H1 (cell line): ENCODE results near the gene RMDN2. TPM values are rescaled to one million over a fixed set of nuclear protein-coding genes. Genes with fewer than 3 reads are reported as not detected.

Source experiments
- CTCF ChIA-PET: fragments of 300-600 bp; sonication (Branson Sonifier 250); formaldehyde crosslinking; loops from one replicate; lab custom pipeline; 2021; ENCODE audit not compliant: partially characterized antibody; lab: Charles Lee
- POLR2A ChIA-PET: fragments of 300-600 bp; sonication (Branson Sonifier 250); formaldehyde crosslinking; loops from one replicate; lab custom pipeline; 2021; ENCODE audit warnings: inconsistent platforms; ENCODE audit not compliant: partially characterized antibody; lab: Charles Lee
- DNase-seq, 2 experiments: peaks; one replicate each; pipeline versions ENCODE4 v3.0.0 to v3.0.0-alpha.2; 2010 to 2022; ENCODE audit warnings: low spot score in 2 of 2, low read depth in 1 of 2, mixed read lengths in 1 of 2
- FAIRE-seq: peaks from 2 replicates; lab custom pipeline; 2011; peaks lifted over from hg19 to GRCh38; lab: Jason Lieb, UNC
- H2AFZ ChIP-seq: 2 replicates; pipeline ENCODE4 v1.8.1; 2012; ENCODE audit warnings: low read length, inconsistent platforms
- H2AK5ac ChIP-seq: 2 replicates; pipeline ENCODE4 v1.6.1; 2013; ENCODE audit warnings: low read depth, low read length
- H2BK120ac ChIP-seq: replicated peaks from 2 replicates; pipeline ENCODE3; 2013; ENCODE audit warnings: low read depth, low read length, inconsistent platforms
- H2BK12ac ChIP-seq: 2 replicates; pipeline ENCODE4 v1.6.1; 2013; ENCODE audit warnings: low read depth, low read length
- H2BK15ac ChIP-seq: 2 replicates; pipeline ENCODE4 v1.6.1; 2013; ENCODE audit warnings: low read length
- H2BK20ac ChIP-seq: 2 replicates; pipeline ENCODE4 v1.6.1; 2013; ENCODE audit warnings: low read length
- H2BK5ac ChIP-seq: 2 replicates; pipeline ENCODE4 v1.6.1; 2013; ENCODE audit warnings: low read depth, low read length
- H3K14ac ChIP-seq: 2 replicates; pipeline ENCODE4 v1.6.1; 2013; ENCODE audit warnings: inconsistent platforms; ENCODE audit not compliant: insufficient read length
- H3K18ac ChIP-seq: 2 replicates; pipeline ENCODE4 v1.6.1; 2013; ENCODE audit warnings: low read length; ENCODE audit errors: extremely low read depth
- H3K23ac ChIP-seq: 2 replicates; pipeline ENCODE4 v1.6.1; 2013; ENCODE audit warnings: inconsistent platforms; ENCODE audit not compliant: insufficient read length
- H3K23me2 ChIP-seq: 2 replicates; pipeline ENCODE4 v1.6.1; 2013; ENCODE audit warnings: low read depth, low read length
- H3K27ac ChIP-seq: 2 replicates; pipeline ENCODE4 v1.6.1; 2011; ENCODE audit warnings: low read depth, low read length, inconsistent platforms
- H3K27me3 ChIP-seq, 4 experiments: replicated peaks in 1 of 4; 1 replicate in 1 of 4; 2 replicates in 3 of 4; pipeline versions ENCODE4 v1.6.1 to v1.8.1; 2011 to 2013; ENCODE audit warnings: low read length in 3 of 4, mild to moderate bottlenecking in 3 of 4, inconsistent platforms in 2 of 4, mixed read lengths in 2 of 4, moderate library complexity in 1 of 4; ENCODE audit not compliant: control insufficient read depth in 3 of 4, insufficient read depth in 3 of 4; ENCODE audit errors: extremely low read depth in 1 of 4
- H3K36me3 ChIP-seq, 4 experiments: 2 replicates each; pipeline versions ENCODE4 v1.6.1 to v1.8.1; 2011 to 2013; ENCODE audit warnings: mild to moderate bottlenecking in 4 of 4, low read length in 3 of 4, moderate library complexity in 2 of 4, control low read depth in 1 of 4, inconsistent platforms in 1 of 4; ENCODE audit not compliant: insufficient read depth in 4 of 4, control insufficient read depth in 2 of 4
- H3K4ac ChIP-seq: replicated peaks from 2 replicates; pipeline ENCODE3; 2013; ENCODE audit warnings: low read length, low read depth, mixed read lengths, inconsistent platforms; ENCODE audit not compliant: insufficient read length
- H3K4me1 ChIP-seq, 4 experiments: replicated peaks in 1 of 4; 1 replicate in 1 of 4; 2 replicates in 3 of 4; pipeline versions ENCODE4 v1.6.1 to v1.8.1; 2011 to 2013; ENCODE audit warnings: low read length in 3 of 4, inconsistent platforms in 2 of 4, mixed read lengths in 1 of 4; ENCODE audit not compliant: insufficient read depth in 4 of 4, control insufficient read depth in 3 of 4
- H3K4me2 ChIP-seq, 2 experiments: 2 replicates each; pipeline versions ENCODE4 v1.6.1 to v1.8.1; 2011 to 2013; ENCODE audit warnings: low read depth in 2 of 2, low read length in 2 of 2, control low read depth in 1 of 2, inconsistent platforms in 1 of 2, mild to moderate bottlenecking in 1 of 2; ENCODE audit not compliant: insufficient read depth in 1 of 2
- H3K4me3 ChIP-seq, 4 experiments: fragments of 200-600, 300-600 bp in 1 of 4; sonication (generic), shearing (Covaris generic), sonication (Bioruptor Twin) in 1 of 4; 2 replicates each; pipeline versions ENCODE4 v1.5.1 to v1.8.1; 2011 to 2016; ENCODE audit warnings: low read length in 4 of 4, low read depth in 3 of 4, control low read depth in 2 of 4, inconsistent platforms in 2 of 4, mild to moderate bottlenecking in 2 of 4, mixed read lengths in 1 of 4, moderate library complexity in 1 of 4; ENCODE audit not compliant: insufficient read depth in 2 of 4; ENCODE audit errors: extremely low read depth in 1 of 4
- H3K56ac ChIP-seq: replicated peaks from 2 replicates; pipeline ENCODE3; 2013; ENCODE audit warnings: low read depth, mild to moderate bottlenecking, mixed read lengths, low read length, inconsistent platforms; ENCODE audit not compliant: insufficient read length
- H3K79me1 ChIP-seq: 2 replicates; pipeline ENCODE4 v1.6.1; 2013; ENCODE audit warnings: low read depth, low read length, control low read depth
- H3K79me2 ChIP-seq, 2 experiments: 2 replicates each; pipeline versions ENCODE4 v1.6.1 to v1.8.1; 2012 to 2013; ENCODE audit warnings: low read length in 2 of 2, mild to moderate bottlenecking in 2 of 2, inconsistent platforms in 1 of 2; ENCODE audit not compliant: insufficient read depth in 2 of 2, control insufficient read depth in 1 of 2
- H3K9ac ChIP-seq, 4 experiments: replicated peaks in 1 of 4; 1 replicate in 1 of 4; 2 replicates in 3 of 4; pipeline versions ENCODE4 v1.6.1 to v1.8.1; 2011 to 2013; ENCODE audit warnings: low read depth in 3 of 4, low read length in 3 of 4, control low read depth in 2 of 4, mild to moderate bottlenecking in 2 of 4, moderate library complexity in 2 of 4, inconsistent platforms in 1 of 4; ENCODE audit errors: extremely low read depth in 1 of 4
- H3K9me3 ChIP-seq, 2 experiments: 2 replicates each; pipeline versions ENCODE4 v1.6.1 to v1.8.1; 2012 to 2013; ENCODE audit warnings: mild to moderate bottlenecking in 2 of 2, moderate library complexity in 2 of 2, control low read depth in 1 of 2, inconsistent platforms in 1 of 2, low read depth in 1 of 2, low read length in 1 of 2, mixed read lengths in 1 of 2; ENCODE audit not compliant: insufficient read depth in 2 of 2
- H4K20me1 ChIP-seq, 2 experiments: replicated peaks in 1 of 2; 2 replicates each; pipeline versions ENCODE3 to v1.8.1; 2011 to 2013; ENCODE audit warnings: inconsistent platforms in 2 of 2, low read length in 2 of 2, mild to moderate bottlenecking in 1 of 2; ENCODE audit not compliant: insufficient read depth in 2 of 2, control insufficient read depth in 1 of 2
- H4K5ac ChIP-seq: 2 replicates; pipeline ENCODE4 v1.6.1; 2013; ENCODE audit warnings: low read length, low read depth, mixed read lengths, inconsistent platforms; ENCODE audit not compliant: insufficient read length
- H4K8ac ChIP-seq: 2 replicates; pipeline ENCODE4 v1.8.0; 2013; ENCODE audit warnings: mild to moderate bottlenecking, moderate library complexity, low read length, inconsistent platforms; ENCODE audit not compliant: insufficient read depth; ENCODE audit errors: extremely low read depth
- H4K91ac ChIP-seq: replicated peaks from 2 replicates; pipeline ENCODE3; 2013; ENCODE audit warnings: low read length, mixed read lengths, inconsistent platforms; ENCODE audit not compliant: insufficient read length
- CTBP2 ChIP-seq: IDR thresholded peaks from 2 replicates; pipeline ENCODE4 v1.7.0; 2011; ENCODE audit warnings: borderline replicate concordance, mild to moderate bottlenecking, moderate library complexity, mixed read lengths, low read length; ENCODE audit not compliant: insufficient read depth, insufficient read length
- JUND ChIP-seq: IDR thresholded peaks from 2 replicates; pipeline ENCODE4 v1.6.1; 2011; ENCODE audit warnings: mild to moderate bottlenecking, improper control_type of control experiment, low read length
- SIRT6 ChIP-seq: IDR thresholded peaks from one replicate; pipeline ENCODE4 v1.7.1; 2012; ENCODE audit warnings: low read length, inconsistent platforms
- WGBS, 2 experiments: shearing (Covaris generic) in 1 of 2; methylation state at CpG; one replicate each; pipeline versions ENCODE4 v1.1.6 to v1.1.7; 2013 to 2015; ENCODE audit warnings: low lambda C conversion rate in 2 of 2, mixed read lengths in 2 of 2, inconsistent platforms in 1 of 2, low coverage in 1 of 2, missing lambda C conversion rate in 1 of 2; ENCODE audit not compliant: insufficient replicate concordance in 2 of 2, insufficient coverage in 1 of 2, insufficient read length in 1 of 2; ENCODE audit errors: extremely low coverage in 1 of 2, missing lambda C conversion rate in 1 of 2; 5-methylcytosine and 5-hydroxymethylcytosine counted together
- polyA plus RNA-seq, 7 experiments: library from polyadenylated mRNA; depleted of rRNA in 3 of 7; stranded (reverse) in 5 of 7; unstranded in 2 of 7; fragments of >200 nt in 5 of 7; fragments of 200-250 nt in 2 of 7; gene quantifications; 1 replicate in 5 of 7; 2 replicates in 1 of 7; 4 replicates in 1 of 7; pipeline versions ENCODE4 v1.2.1 to v1.2.3, GENCODE V29; 2011 to 2013; ENCODE audit warnings: missing spikeins in 2 of 7, mixed read lengths in 2 of 7
- total RNA-seq: library from RNA; stranded (reverse); fragmentation: NEBNext Ultra II Directional; extraction: Animal tissue kit (Norgen Biotek cat#: 25700); gene quantifications from 2 replicates; pipeline ENCODE4 v1.2.1, GENCODE V29; 2021

Gene RMDN2
- total and polyA plus RNA-seq, 2 of the 8 experiments (the other 6 are each of a cell fraction or from before 2014, with no cell fraction given), result 0.53 to 3.0 TPM

DNA sequence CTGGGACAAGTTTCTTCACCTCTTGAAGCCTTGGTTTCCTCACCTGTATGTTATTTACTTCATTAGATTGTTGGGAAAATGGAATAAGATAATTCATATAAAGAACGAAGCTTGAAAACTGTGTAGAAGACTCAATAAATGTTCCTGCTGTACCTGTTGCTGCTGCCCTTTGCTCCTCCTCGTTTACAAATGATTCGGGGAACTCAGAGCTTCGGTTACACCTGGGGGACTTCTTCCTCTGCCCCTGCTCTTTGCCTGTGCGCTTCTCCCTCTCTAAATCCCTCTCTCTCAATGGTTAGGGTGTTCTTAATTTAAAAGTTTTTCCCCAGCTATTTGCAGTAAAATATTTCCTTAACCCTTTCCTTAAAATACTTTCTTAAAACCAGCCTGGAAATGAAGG lies 3.3 kb upstream of the RMDN2 start:
- no peak for FAIRE-seq
- H2AK5ac ChIP-seq, result no peak overlapping the region
- no peaks in the 10 kb centered on the region for H3K79me1 ChIP-seq

More for the DNA sequence above, 3.3 kb upstream of the RMDN2 start:
- peaks cover 5% of the 10 kb centered on the region for H3K23me2 ChIP-seq
- POLR2A ChIA-PET, result no interaction called here
- H3K4me2 ChIP-seq, result peak overlapping the region in 1 of 2 experiments; percentile 8; a peak in 1 of 4 replicates
- no peak overlapping the region for H3K27ac ChIP-seq
- no peak overlapping the region for H3K23ac ChIP-seq
- 69% methylated on average over 5 of the region's 5 CpGs; no CpG with 5 or more reads in 1 of the 2 experiments for WGBS, 2 experiments
- no peak overlapping the region for H2BK120ac ChIP-seq
- no peaks in the 10 kb centered on the region for H3K4me1 ChIP-seq
- no peaks in the 10 kb centered on the region for H3K36me3 ChIP-seq
- no peak for DNase-seq
- H3K14ac ChIP-seq, result no peak overlapping the region
- no peak overlapping the region for H2BK20ac ChIP-seq
- H3K18ac ChIP-seq, result no peak overlapping the region
- no peak overlapping the region for H3K56ac ChIP-seq
- peaks cover 0 to 3% (median 1%) of the 10 kb centered on the region in 4 experiments; a peak in 1 of 7 replicates for H3K27me3 ChIP-seq
- 0 out of 2 replicates have a peak overlapping the region, but pooled peaks have one; percentile 48 for H2AFZ ChIP-seq
- TF ChIP-seq CTBP2 (no peak), SIRT6 (no peak), JUND (no peak)
- TF ChIP-seq, all 59 proteins: peak for 0
- Histone ChIP-seq H3K9me3 (no peaks in the 10 kb centered on the region), H4K20me1 (no peaks in the 10 kb centered on the region), H2BK5ac (no peak overlapping the region), H2BK12ac (no peak overlapping the region), H3K79me2 (no peaks in the 10 kb centered on the region), H4K91ac (no peak overlapping the region), H3K9ac (no peak overlapping the region), H4K8ac (no peak overlapping the region), H4K5ac (no peak overlapping the region), H3K4me3 (no peak overlapping the region), H3K4ac (no peak overlapping the region), H2BK15ac (no peak overlapping the region)
- CTCF ChIA-PET, result interaction anchor here (1.0 kb wide), 1 partner anchor 60 kb away, joined by 4 read pairs; no protein-coding TSS in a partner anchor
